ENCODE data around the gene DNAH6. TPM values are rescaled to one million over a fixed set of nuclear protein-coding genes. Genes with fewer than 3 reads are reported as not detected.

DNAH6 gene
- total RNA-seq, 1 experiment from 2014 or later: 0.39 TPM

DNA sequence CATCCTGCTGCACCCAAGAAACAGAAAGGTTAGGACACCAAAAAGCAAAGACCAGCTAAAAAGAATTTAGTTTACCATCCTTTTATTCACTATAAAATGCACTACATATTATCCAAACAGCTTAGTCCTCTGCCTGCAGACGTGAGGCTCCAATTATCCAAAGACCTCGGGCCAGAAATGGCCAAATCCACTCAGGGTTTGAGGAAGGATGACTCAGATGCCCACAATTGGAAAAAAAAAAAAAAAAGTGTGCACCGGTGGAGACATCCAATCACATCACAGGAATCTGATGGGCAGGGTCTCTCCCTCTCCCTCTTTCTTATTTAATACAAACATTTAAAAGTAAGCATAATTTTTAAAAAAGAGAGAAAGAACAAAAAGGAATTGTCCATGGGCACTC, 298.8 kb downstream of the DNAH6 start:
- TF ChIP-seq, protein P1, sequence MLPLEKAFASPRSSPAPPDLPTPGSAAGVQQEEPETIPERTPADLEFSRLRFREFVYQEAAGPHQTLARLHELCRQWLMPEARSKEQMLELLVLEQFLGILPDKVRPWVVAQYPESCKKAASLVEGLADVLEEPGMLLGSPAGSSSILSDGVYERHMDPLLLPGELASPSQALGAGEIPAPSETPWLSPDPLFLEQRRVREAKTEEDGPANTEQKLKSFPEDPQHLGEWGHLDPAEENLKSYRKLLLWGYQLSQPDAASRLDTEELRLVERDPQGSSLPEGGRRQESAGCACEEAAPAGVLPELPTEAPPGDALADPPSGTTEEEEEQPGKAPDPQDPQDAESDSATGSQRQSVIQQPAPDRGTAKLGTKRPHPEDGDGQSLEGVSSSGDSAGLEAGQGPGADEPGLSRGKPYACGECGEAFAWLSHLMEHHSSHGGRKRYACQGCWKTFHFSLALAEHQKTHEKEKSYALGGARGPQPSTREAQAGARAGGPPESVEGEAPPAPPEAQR (CRISPR knock-in tag; IDR thresholded peaks at IDR 0.05): no peak
- TF ChIP-seq ZNF416 (CRISPR knock-in tag; IDR thresholded peaks at IDR 0.05): no peak
- TF ChIP-seq GTF2I (CRISPR knock-in tag; conservative IDR thresholded peaks at IDR 0.05): no peak
- TF ChIP-seq ZNF671 (CRISPR knock-in tag; IDR thresholded peaks at IDR 0.05): no peak
- no peak for TF ChIP-seq JAZF1 (CRISPR knock-in tag; IDR thresholded peaks at IDR 0.05)
- TF ChIP-seq SOX15 (CRISPR knock-in tag; IDR thresholded peaks at IDR 0.05): no peak
- TF ChIP-seq ZNF121 (CRISPR knock-in tag; IDR thresholded peaks at IDR 0.05): no peak
- TF ChIP-seq, protein P2, sequence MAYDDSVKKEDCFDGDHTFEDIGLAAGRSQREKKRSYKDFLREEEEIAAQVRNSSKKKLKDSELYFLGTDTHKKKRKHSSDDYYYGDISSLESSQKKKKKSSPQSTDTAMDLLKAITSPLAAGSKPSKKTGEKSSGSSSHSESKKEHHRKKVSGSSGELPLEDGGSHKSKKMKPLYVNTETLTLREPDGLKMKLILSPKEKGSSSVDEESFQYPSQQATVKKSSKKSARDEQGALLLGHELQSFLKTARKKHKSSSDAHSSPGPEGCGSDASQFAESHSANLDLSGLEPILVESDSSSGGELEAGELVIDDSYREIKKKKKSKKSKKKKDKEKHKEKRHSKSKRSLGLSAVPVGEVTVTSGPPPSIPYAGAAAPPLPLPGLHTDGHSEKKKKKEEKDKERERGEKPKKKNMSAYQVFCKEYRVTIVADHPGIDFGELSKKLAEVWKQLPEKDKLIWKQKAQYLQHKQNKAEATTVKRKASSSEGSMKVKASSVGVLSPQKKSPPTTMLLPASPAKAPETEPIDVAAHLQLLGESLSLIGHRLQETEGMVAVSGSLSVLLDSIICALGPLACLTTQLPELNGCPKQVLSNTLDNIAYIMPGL (CRISPR knock-in tag; IDR thresholded peaks at IDR 0.05): no peak
- ChIA-PET POLR2A (interaction anchor here (0.7 kb wide), 1 partner anchor 19 kb away, joined by 6 read pairs; no protein-coding TSS in a partner anchor), CTCF (interaction anchor here (0.7 to 1.6 kb wide), 2 partner anchors 18 to 74 kb away, joined by 3 to 6 read pairs; no protein-coding TSS in a partner anchor)
- H3K4me1 Mint-ChIP-seq: no peaks in the 10 kb centered on the region
- DNase-seq (ENCODE audit: low spot score) (no peak), ATAC-seq (no peak)
- no peaks in the 10 kb centered on the region; the same call in 1 of the 2 replicates for H3K9me3 Mint-ChIP-seq
- no peak overlapping the region for H3K4me3 Mint-ChIP-seq
- H3K27ac Mint-ChIP-seq: no peak overlapping the region
- H3K27me3 Mint-ChIP-seq (ENCODE audit: low read depth): no peaks in the 10 kb centered on the region; the same call in 1 of the 2 replicates
- no peaks in the 10 kb centered on the region for H3K36me3 Mint-ChIP-seq

DNA sequence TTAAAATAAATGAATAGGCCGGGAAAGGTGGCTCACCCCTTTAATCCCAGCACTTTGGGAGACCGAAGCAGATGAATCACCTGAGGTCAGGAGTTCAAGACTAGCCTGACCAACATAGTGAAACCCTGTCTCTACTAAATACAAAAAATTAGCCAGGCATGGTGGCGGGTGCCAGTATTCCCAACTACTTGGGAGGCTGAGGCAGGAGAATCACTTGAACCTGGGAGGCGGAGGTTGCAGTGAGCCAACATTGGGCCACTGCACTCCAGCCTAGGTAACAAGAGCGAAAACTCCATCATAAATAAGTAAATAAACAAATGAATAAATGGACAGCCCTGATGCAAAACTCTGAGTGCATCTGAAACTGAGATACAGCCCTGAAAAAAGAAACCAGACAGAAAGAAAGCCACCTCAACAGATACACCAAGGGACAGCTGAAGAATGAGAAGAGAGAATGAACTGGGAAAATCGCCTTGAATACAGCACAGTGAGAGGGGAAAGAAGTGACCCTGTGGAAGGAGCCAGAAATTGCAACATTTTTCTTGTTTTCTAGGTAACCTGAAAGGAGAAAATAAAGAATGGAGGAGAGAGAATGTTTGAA, 300.2 kb downstream of the DNAH6 start:
- CTCF ChIA-PET: no interaction called here
- Mint-ChIP-seq H3K36me3 (no peaks in the 10 kb centered on the region), H3K27ac (no peak overlapping the region), H3K4me1 (no peaks in the 10 kb centered on the region), H3K4me3 (no peak overlapping the region), H3K27me3 (ENCODE audit: low read depth) (no peaks in the 10 kb centered on the region; the same call in 1 of the 2 replicates), H3K9me3 (no peaks in the 10 kb centered on the region)
- POLR2A ChIA-PET: no interaction called here
- no peak for TF ChIP-seq MYBL2 (CRISPR knock-in tag; IDR thresholded peaks at IDR 0.05)
- no peak for TF ChIP-seq NR3C1 (CRISPR knock-in tag; conservative IDR thresholded peaks at IDR 0.05; ENCODE audit: low read depth)
- TF ChIP-seq FOXJ3 (CRISPR knock-in tag; IDR thresholded peaks at IDR 0.05; ENCODE audit: borderline replicate concordance): no peak
- TF ChIP-seq, protein P3, sequence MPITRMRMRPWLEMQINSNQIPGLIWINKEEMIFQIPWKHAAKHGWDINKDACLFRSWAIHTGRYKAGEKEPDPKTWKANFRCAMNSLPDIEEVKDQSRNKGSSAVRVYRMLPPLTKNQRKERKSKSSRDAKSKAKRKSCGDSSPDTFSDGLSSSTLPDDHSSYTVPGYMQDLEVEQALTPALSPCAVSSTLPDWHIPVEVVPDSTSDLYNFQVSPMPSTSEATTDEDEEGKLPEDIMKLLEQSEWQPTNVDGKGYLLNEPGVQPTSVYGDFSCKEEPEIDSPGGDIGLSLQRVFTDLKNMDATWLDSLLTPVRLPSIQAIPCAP (CRISPR knock-in tag; IDR thresholded peaks at IDR 0.05): no peak
- TF ChIP-seq, protein P4, sequence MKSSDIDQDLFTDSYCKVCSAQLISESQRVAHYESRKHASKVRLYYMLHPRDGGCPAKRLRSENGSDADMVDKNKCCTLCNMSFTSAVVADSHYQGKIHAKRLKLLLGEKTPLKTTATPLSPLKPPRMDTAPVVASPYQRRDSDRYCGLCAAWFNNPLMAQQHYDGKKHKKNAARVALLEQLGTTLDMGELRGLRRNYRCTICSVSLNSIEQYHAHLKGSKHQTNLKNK (CRISPR knock-in tag; IDR thresholded peaks at IDR 0.05): no peak
- no peak for TF ChIP-seq NR1H2 (CRISPR knock-in tag; IDR thresholded peaks at IDR 0.05)
- TF ChIP-seq, protein P5, sequence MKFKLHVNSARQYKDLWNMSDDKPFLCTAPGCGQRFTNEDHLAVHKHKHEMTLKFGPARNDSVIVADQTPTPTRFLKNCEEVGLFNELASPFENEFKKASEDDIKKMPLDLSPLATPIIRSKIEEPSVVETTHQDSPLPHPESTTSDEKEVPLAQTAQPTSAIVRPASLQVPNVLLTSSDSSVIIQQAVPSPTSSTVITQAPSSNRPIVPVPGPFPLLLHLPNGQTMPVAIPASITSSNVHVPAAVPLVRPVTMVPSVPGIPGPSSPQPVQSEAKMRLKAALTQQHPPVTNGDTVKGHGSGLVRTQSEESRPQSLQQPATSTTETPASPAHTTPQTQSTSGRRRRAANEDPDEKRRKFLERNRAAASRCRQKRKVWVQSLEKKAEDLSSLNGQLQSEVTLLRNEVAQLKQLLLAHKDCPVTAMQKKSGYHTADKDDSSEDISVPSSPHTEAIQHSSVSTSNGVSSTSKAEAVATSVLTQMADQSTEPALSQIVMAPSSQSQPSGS (CRISPR knock-in tag; IDR thresholded peaks at IDR 0.05; ENCODE audit: borderline replicate concordance, low read depth): no peak
- no peak for TF ChIP-seq ELF4 (CRISPR knock-in tag; IDR thresholded peaks at IDR 0.05; ENCODE audit: low read depth)
- TF ChIP-seq, protein P6, sequence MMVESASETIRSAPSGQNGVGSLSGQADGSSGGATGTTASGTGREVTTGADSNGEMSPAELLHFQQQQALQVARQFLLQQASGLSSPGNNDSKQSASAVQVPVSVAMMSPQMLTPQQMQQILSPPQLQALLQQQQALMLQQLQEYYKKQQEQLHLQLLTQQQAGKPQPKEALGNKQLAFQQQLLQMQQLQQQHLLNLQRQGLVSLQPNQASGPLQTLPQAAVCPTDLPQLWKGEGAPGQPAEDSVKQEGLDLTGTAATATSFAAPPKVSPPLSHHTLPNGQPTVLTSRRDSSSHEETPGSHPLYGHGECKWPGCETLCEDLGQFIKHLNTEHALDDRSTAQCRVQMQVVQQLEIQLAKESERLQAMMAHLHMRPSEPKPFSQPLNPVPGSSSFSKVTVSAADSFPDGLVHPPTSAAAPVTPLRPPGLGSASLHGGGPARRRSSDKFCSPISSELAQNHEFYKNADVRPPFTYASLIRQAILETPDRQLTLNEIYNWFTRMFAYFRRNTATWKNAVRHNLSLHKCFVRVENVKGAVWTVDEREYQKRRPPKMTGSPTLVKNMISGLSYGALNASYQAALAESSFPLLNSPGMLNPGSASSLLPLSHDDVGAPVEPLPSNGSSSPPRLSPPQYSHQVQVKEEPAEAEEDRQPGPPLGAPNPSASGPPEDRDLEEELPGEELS (CRISPR knock-in tag; IDR thresholded peaks at IDR 0.05): no peak
- TF ChIP-seq, protein P7, sequence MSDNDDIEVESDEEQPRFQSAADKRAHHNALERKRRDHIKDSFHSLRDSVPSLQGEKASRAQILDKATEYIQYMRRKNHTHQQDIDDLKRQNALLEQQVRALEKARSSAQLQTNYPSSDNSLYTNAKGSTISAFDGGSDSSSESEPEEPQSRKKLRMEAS (CRISPR knock-in tag; IDR thresholded peaks at IDR 0.05): no peak
- no peak for TF ChIP-seq GTF2I (CRISPR knock-in tag; conservative IDR thresholded peaks at IDR 0.05)
- TF ChIP-seq TEAD4 (CRISPR knock-in tag; IDR thresholded peaks at IDR 0.05): no peak
- TF ChIP-seq, protein P8, sequence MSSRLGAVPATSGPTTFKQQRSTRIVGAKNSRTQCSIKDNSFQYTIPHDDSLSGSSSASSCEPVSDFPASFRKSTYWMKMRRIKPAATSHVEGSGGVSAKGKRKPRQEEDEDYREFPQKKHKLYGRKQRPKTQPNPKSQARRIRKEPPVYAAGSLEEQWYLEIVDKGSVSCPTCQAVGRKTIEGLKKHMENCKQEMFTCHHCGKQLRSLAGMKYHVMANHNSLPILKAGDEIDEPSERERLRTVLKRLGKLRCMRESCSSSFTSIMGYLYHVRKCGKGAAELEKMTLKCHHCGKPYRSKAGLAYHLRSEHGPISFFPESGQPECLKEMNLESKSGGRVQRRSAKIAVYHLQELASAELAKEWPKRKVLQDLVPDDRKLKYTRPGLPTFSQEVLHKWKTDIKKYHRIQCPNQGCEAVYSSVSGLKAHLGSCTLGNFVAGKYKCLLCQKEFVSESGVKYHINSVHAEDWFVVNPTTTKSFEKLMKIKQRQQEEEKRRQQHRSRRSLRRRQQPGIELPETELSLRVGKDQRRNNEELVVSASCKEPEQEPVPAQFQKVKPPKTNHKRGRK (CRISPR knock-in tag; IDR thresholded peaks at IDR 0.05; ENCODE audit: borderline replicate concordance): no peak
- no peak for TF ChIP-seq FOXK1 (CRISPR knock-in tag; IDR thresholded peaks at IDR 0.05)
- no peak for TF ChIP-seq NR2C2 (CRISPR knock-in tag; IDR thresholded peaks at IDR 0.05)
- no peak for TF ChIP-seq ZNF423 (CRISPR knock-in tag; IDR thresholded peaks at IDR 0.05)
- DNase-seq (ENCODE audit: low spot score) (no peak), ATAC-seq (no peak)

All from WTC11 (cell line).